H1 (cell line): ENCODE data around the gene LAMTOR5. TPM values are rescaled to one million over a fixed set of nuclear protein-coding genes. Genes with fewer than 3 reads are reported as not detected.

Experiments
- CTCF ChIA-PET: fragments of 300-600 bp; sonication (Branson Sonifier 250); formaldehyde crosslinking; loops from one replicate; lab custom pipeline; 2021; ENCODE audit not compliant: partially characterized antibody; lab: Charles Lee
- POLR2A ChIA-PET: fragments of 300-600 bp; sonication (Branson Sonifier 250); formaldehyde crosslinking; loops from one replicate; lab custom pipeline; 2021; ENCODE audit warnings: inconsistent platforms; ENCODE audit not compliant: partially characterized antibody; lab: Charles Lee
- DNase-seq, 2 experiments: peaks; one replicate each; pipeline versions ENCODE4 v3.0.0 to v3.0.0-alpha.2; 2010 to 2022; ENCODE audit warnings: low spot score in 2 of 2, low read depth in 1 of 2, mixed read lengths in 1 of 2
- FAIRE-seq: peaks from 2 replicates; lab custom pipeline; 2011; peaks lifted over from hg19 to GRCh38; lab: Jason Lieb, UNC
- H2AFZ ChIP-seq: 2 replicates; pipeline ENCODE4 v1.8.1; 2012; ENCODE audit warnings: low read length, inconsistent platforms
- H2AK5ac ChIP-seq: 2 replicates; pipeline ENCODE4 v1.6.1; 2013; ENCODE audit warnings: low read depth, low read length
- H2BK120ac ChIP-seq: replicated peaks from 2 replicates; pipeline ENCODE3; 2013; ENCODE audit warnings: low read depth, low read length, inconsistent platforms
- H2BK12ac ChIP-seq: 2 replicates; pipeline ENCODE4 v1.6.1; 2013; ENCODE audit warnings: low read depth, low read length
- H2BK15ac ChIP-seq: 2 replicates; pipeline ENCODE4 v1.6.1; 2013; ENCODE audit warnings: low read length
- H2BK20ac ChIP-seq: 2 replicates; pipeline ENCODE4 v1.6.1; 2013; ENCODE audit warnings: low read length
- H2BK5ac ChIP-seq: 2 replicates; pipeline ENCODE4 v1.6.1; 2013; ENCODE audit warnings: low read depth, low read length
- H3K14ac ChIP-seq: 2 replicates; pipeline ENCODE4 v1.6.1; 2013; ENCODE audit warnings: inconsistent platforms; ENCODE audit not compliant: insufficient read length
- H3K18ac ChIP-seq: 2 replicates; pipeline ENCODE4 v1.6.1; 2013; ENCODE audit warnings: low read length; ENCODE audit errors: extremely low read depth
- H3K23ac ChIP-seq: 2 replicates; pipeline ENCODE4 v1.6.1; 2013; ENCODE audit warnings: inconsistent platforms; ENCODE audit not compliant: insufficient read length
- H3K23me2 ChIP-seq: 2 replicates; pipeline ENCODE4 v1.6.1; 2013; ENCODE audit warnings: low read depth, low read length
- H3K27ac ChIP-seq: 2 replicates; pipeline ENCODE4 v1.6.1; 2011; ENCODE audit warnings: low read depth, low read length, inconsistent platforms
- H3K27me3 ChIP-seq, 4 experiments: replicated peaks in 1 of 4; 1 replicate in 1 of 4; 2 replicates in 3 of 4; pipeline versions ENCODE4 v1.6.1 to v1.8.1; 2011 to 2013; ENCODE audit warnings: low read length in 3 of 4, mild to moderate bottlenecking in 3 of 4, inconsistent platforms in 2 of 4, mixed read lengths in 2 of 4, moderate library complexity in 1 of 4; ENCODE audit not compliant: control insufficient read depth in 3 of 4, insufficient read depth in 3 of 4; ENCODE audit errors: extremely low read depth in 1 of 4
- H3K36me3 ChIP-seq, 4 experiments: 2 replicates each; pipeline versions ENCODE4 v1.6.1 to v1.8.1; 2011 to 2013; ENCODE audit warnings: mild to moderate bottlenecking in 4 of 4, low read length in 3 of 4, moderate library complexity in 2 of 4, control low read depth in 1 of 4, inconsistent platforms in 1 of 4; ENCODE audit not compliant: insufficient read depth in 4 of 4, control insufficient read depth in 2 of 4
- H3K4ac ChIP-seq: replicated peaks from 2 replicates; pipeline ENCODE3; 2013; ENCODE audit warnings: low read length, low read depth, mixed read lengths, inconsistent platforms; ENCODE audit not compliant: insufficient read length
- H3K4me1 ChIP-seq, 4 experiments: replicated peaks in 1 of 4; 1 replicate in 1 of 4; 2 replicates in 3 of 4; pipeline versions ENCODE4 v1.6.1 to v1.8.1; 2011 to 2013; ENCODE audit warnings: low read length in 3 of 4, inconsistent platforms in 2 of 4, mixed read lengths in 1 of 4; ENCODE audit not compliant: insufficient read depth in 4 of 4, control insufficient read depth in 3 of 4
- H3K4me2 ChIP-seq, 2 experiments: 2 replicates each; pipeline versions ENCODE4 v1.6.1 to v1.8.1; 2011 to 2013; ENCODE audit warnings: low read depth in 2 of 2, low read length in 2 of 2, control low read depth in 1 of 2, inconsistent platforms in 1 of 2, mild to moderate bottlenecking in 1 of 2; ENCODE audit not compliant: insufficient read depth in 1 of 2
- H3K4me3 ChIP-seq, 4 experiments: fragments of 200-600, 300-600 bp in 1 of 4; sonication (generic), shearing (Covaris generic), sonication (Bioruptor Twin) in 1 of 4; 2 replicates each; pipeline versions ENCODE4 v1.5.1 to v1.8.1; 2011 to 2016; ENCODE audit warnings: low read length in 4 of 4, low read depth in 3 of 4, control low read depth in 2 of 4, inconsistent platforms in 2 of 4, mild to moderate bottlenecking in 2 of 4, mixed read lengths in 1 of 4, moderate library complexity in 1 of 4; ENCODE audit not compliant: insufficient read depth in 2 of 4; ENCODE audit errors: extremely low read depth in 1 of 4
- H3K56ac ChIP-seq: replicated peaks from 2 replicates; pipeline ENCODE3; 2013; ENCODE audit warnings: low read depth, mild to moderate bottlenecking, mixed read lengths, low read length, inconsistent platforms; ENCODE audit not compliant: insufficient read length
- H3K79me1 ChIP-seq: 2 replicates; pipeline ENCODE4 v1.6.1; 2013; ENCODE audit warnings: low read depth, low read length, control low read depth
- H3K79me2 ChIP-seq, 2 experiments: 2 replicates each; pipeline versions ENCODE4 v1.6.1 to v1.8.1; 2012 to 2013; ENCODE audit warnings: low read length in 2 of 2, mild to moderate bottlenecking in 2 of 2, inconsistent platforms in 1 of 2; ENCODE audit not compliant: insufficient read depth in 2 of 2, control insufficient read depth in 1 of 2
- H3K9ac ChIP-seq, 4 experiments: replicated peaks in 1 of 4; 1 replicate in 1 of 4; 2 replicates in 3 of 4; pipeline versions ENCODE4 v1.6.1 to v1.8.1; 2011 to 2013; ENCODE audit warnings: low read depth in 3 of 4, low read length in 3 of 4, control low read depth in 2 of 4, mild to moderate bottlenecking in 2 of 4, moderate library complexity in 2 of 4, inconsistent platforms in 1 of 4; ENCODE audit errors: extremely low read depth in 1 of 4
- H3K9me3 ChIP-seq, 2 experiments: 2 replicates each; pipeline versions ENCODE4 v1.6.1 to v1.8.1; 2012 to 2013; ENCODE audit warnings: mild to moderate bottlenecking in 2 of 2, moderate library complexity in 2 of 2, control low read depth in 1 of 2, inconsistent platforms in 1 of 2, low read depth in 1 of 2, low read length in 1 of 2, mixed read lengths in 1 of 2; ENCODE audit not compliant: insufficient read depth in 2 of 2
- H4K20me1 ChIP-seq, 2 experiments: replicated peaks in 1 of 2; 2 replicates each; pipeline versions ENCODE3 to v1.8.1; 2011 to 2013; ENCODE audit warnings: inconsistent platforms in 2 of 2, low read length in 2 of 2, mild to moderate bottlenecking in 1 of 2; ENCODE audit not compliant: insufficient read depth in 2 of 2, control insufficient read depth in 1 of 2
- H4K5ac ChIP-seq: 2 replicates; pipeline ENCODE4 v1.6.1; 2013; ENCODE audit warnings: low read length, low read depth, mixed read lengths, inconsistent platforms; ENCODE audit not compliant: insufficient read length
- H4K8ac ChIP-seq: 2 replicates; pipeline ENCODE4 v1.8.0; 2013; ENCODE audit warnings: mild to moderate bottlenecking, moderate library complexity, low read length, inconsistent platforms; ENCODE audit not compliant: insufficient read depth; ENCODE audit errors: extremely low read depth
- H4K91ac ChIP-seq: replicated peaks from 2 replicates; pipeline ENCODE3; 2013; ENCODE audit warnings: low read length, mixed read lengths, inconsistent platforms; ENCODE audit not compliant: insufficient read length
- TBP ChIP-seq: IDR thresholded peaks from 2 replicates; pipeline ENCODE4 v1.6.1; 2011; ENCODE audit warnings: low read depth, low read length, improper control_type of control experiment
- WGBS, 2 experiments: shearing (Covaris generic) in 1 of 2; methylation state at CpG; one replicate each; pipeline versions ENCODE4 v1.1.6 to v1.1.7; 2013 to 2015; ENCODE audit warnings: low lambda C conversion rate in 2 of 2, mixed read lengths in 2 of 2, inconsistent platforms in 1 of 2, low coverage in 1 of 2, missing lambda C conversion rate in 1 of 2; ENCODE audit not compliant: insufficient replicate concordance in 2 of 2, insufficient coverage in 1 of 2, insufficient read length in 1 of 2; ENCODE audit errors: extremely low coverage in 1 of 2, missing lambda C conversion rate in 1 of 2; 5-methylcytosine and 5-hydroxymethylcytosine counted together
- polyA plus RNA-seq, 7 experiments: library from polyadenylated mRNA; depleted of rRNA in 3 of 7; stranded (reverse) in 5 of 7; unstranded in 2 of 7; fragments of >200 nt in 5 of 7; fragments of 200-250 nt in 2 of 7; gene quantifications; 1 replicate in 5 of 7; 2 replicates in 1 of 7; 4 replicates in 1 of 7; pipeline versions ENCODE4 v1.2.1 to v1.2.3, GENCODE V29; 2011 to 2013; ENCODE audit warnings: missing spikeins in 2 of 7, mixed read lengths in 2 of 7
- total RNA-seq: library from RNA; stranded (reverse); fragmentation: NEBNext Ultra II Directional; extraction: Animal tissue kit (Norgen Biotek cat#: 25700); gene quantifications from 2 replicates; pipeline ENCODE4 v1.2.1, GENCODE V29; 2021

LAMTOR5 gene
- total and polyA plus RNA-seq, 2 of the 8 experiments (the other 6 are each of a cell fraction or from before 2014, with no cell fraction given): 84.4 to 297 TPM

GRCh38 chr1:110360431-110360830 lies 47.1 kb downstream of the LAMTOR5 start:
- H3K79me1 ChIP-seq: peaks cover 5% of the 10 kb centered on the region; the same call in 1 of the 2 replicates
- DNase-seq: no peak
- H4K5ac ChIP-seq: no peak overlapping the region
- peaks cover 0 to 4% of the 10 kb centered on the region in 2 experiments for H4K20me1 ChIP-seq
- CTCF ChIA-PET: interaction anchor here (1.1 to 1.8 kb wide), 4 partner anchors 48 to 291 kb away, joined by 3 to 4 read pairs (median 4); no protein-coding TSS in a partner anchor
- H3K18ac ChIP-seq: no peak overlapping the region
- H3K4me1 ChIP-seq: no peaks in the 10 kb centered on the region
- no peak overlapping the region for H3K4ac ChIP-seq
- FAIRE-seq: no peak
- no peak for TF ChIP-seq TBP
- TF ChIP-seq, all 59 proteins: peak for 0
- H2BK15ac ChIP-seq: no peak overlapping the region
- no peak overlapping the region for H4K8ac ChIP-seq
- no peaks in the 10 kb centered on the region for H3K23me2 ChIP-seq
- H2BK12ac ChIP-seq: no peak overlapping the region
- H3K56ac ChIP-seq: no peak overlapping the region
- no peak overlapping the region for H3K9ac ChIP-seq
- no peak overlapping the region for H2BK5ac ChIP-seq
- no peak overlapping the region for H3K23ac ChIP-seq
- H2AFZ ChIP-seq: no peak overlapping the region
- no peak overlapping the region for H2BK120ac ChIP-seq
- no peak overlapping the region for H3K4me2 ChIP-seq
- H3K27me3 ChIP-seq: no peaks in the 10 kb centered on the region
- H4K91ac ChIP-seq: no peak overlapping the region
- 95% methylated on average over 2 of the region's 2 CpGs; no CpG with 5 or more reads in 1 of the 2 experiments for whole genome bisulfite sequencing, 2 experiments
- peaks cover 0 to 62% of the 10 kb centered on the region in 2 experiments; a peak in 2 of 4 replicates for H3K79me2 ChIP-seq
- no peak overlapping the region for H3K4me3 ChIP-seq
- no peaks in the 10 kb centered on the region for H3K9me3 ChIP-seq
- peaks cover 0 to 45% (median 10%) of the 10 kb centered on the region in 4 experiments; a peak in 6 of 8 replicates for H3K36me3 ChIP-seq
- no peak overlapping the region for H2AK5ac ChIP-seq
- POLR2A ChIA-PET: interaction anchor here (1.4 to 4.3 kb wide), 5 partner anchors 10 to 43 kb away, joined by 3 to 25 read pairs (median 6); partner anchors contain the start of gene RBM15
- no peak overlapping the region for H3K27ac ChIP-seq
- no peak overlapping the region for H2BK20ac ChIP-seq
- H3K14ac ChIP-seq: no peak overlapping the region
